ENCODE results near the gene NANP.
"Not testable (repeated sequence)": the region's sequence is repeated elsewhere in the genome, so short reads cannot be mapped to it uniquely, and the experiment has no call there.

The NANP gene

GRCh38 chr20:25624500-25624939, 706 bp upstream of the NANP start:
- Histone ChIP-seq H3K9me3 (ENCODE audit: control insufficient read depth, insufficient read depth, low read length) (no peaks in the 10 kb centered on the region), H3K9ac (ENCODE audit: low read depth, low read length) (peak overlapping the region; percentile 84), H3K4me1 (ENCODE audit: insufficient read depth, low read length) (peaks cover 7% of the 10 kb centered on the region; the same call in 1 of the 2 replicates), H3K36me3 (ENCODE audit: insufficient read depth, low read length) (no peaks in the 10 kb centered on the region)

- peak overlapping the region; percentile 84 for H3K9ac ChIP-seq (ENCODE audit: low read depth, low read length)
These were observed 534 bp downstream of the NANP start for GRCh38 chr20:25623225-25623735.

GRCh38 chr20:25622450-25623224, 1.2 kb downstream of the NANP start:
- Histone ChIP-seq H3K36me3 (ENCODE audit: insufficient read depth, low read length) (no peaks in the 10 kb centered on the region), H3K9ac (ENCODE audit: low read depth, low read length) (peak overlapping the region; percentile 84), H3K4me1 (ENCODE audit: insufficient read depth, low read length) (peaks cover 10% of the 10 kb centered on the region; the same call in 1 of the 2 replicates), H3K9me3 (ENCODE audit: control insufficient read depth, insufficient read depth, low read length) (no peaks in the 10 kb centered on the region)

More at GRCh38 chr20:25623225-25623735, 534 bp downstream of the NANP start:
- H3K9me3 ChIP-seq (ENCODE audit: control insufficient read depth, insufficient read depth, low read length), result no peaks in the 10 kb centered on the region
- no peaks in the 10 kb centered on the region for H3K36me3 ChIP-seq (ENCODE audit: insufficient read depth, low read length)
- H3K4me1 ChIP-seq (ENCODE audit: insufficient read depth, low read length), result peaks cover 10% of the 10 kb centered on the region; the same call in 1 of the 2 replicates

- peaks cover 10% of the 10 kb centered on the region; the same call in 1 of the 2 replicates for H3K4me1 ChIP-seq (ENCODE audit: insufficient read depth, low read length)
- H3K9ac ChIP-seq (ENCODE audit: low read depth, low read length), result no peak overlapping the region
These were observed 1.8 kb downstream of the NANP start for GRCh38 chr20:25622049-25622448.

GRCh38 chr20:25619514-25619913, 4.3 kb downstream of the NANP start:
- peaks cover 10% of the 10 kb centered on the region; the same call in 1 of the 2 replicates for H3K4me1 ChIP-seq (ENCODE audit: insufficient read depth, low read length)
- no peaks in the 10 kb centered on the region for H3K36me3 ChIP-seq (ENCODE audit: insufficient read depth, low read length)
- H3K9me3 ChIP-seq (ENCODE audit: control insufficient read depth, insufficient read depth, low read length), result no peaks in the 10 kb centered on the region
- no peak overlapping the region for H3K9ac ChIP-seq (ENCODE audit: low read depth, low read length)

More at GRCh38 chr20:25622049-25622448, 1.8 kb downstream of the NANP start:
- H3K9me3 ChIP-seq (ENCODE audit: control insufficient read depth, insufficient read depth, low read length), result no peaks in the 10 kb centered on the region
- no peaks in the 10 kb centered on the region for H3K36me3 ChIP-seq (ENCODE audit: insufficient read depth, low read length)

GRCh38 chr20:25608774-25609173, 15.0 kb downstream of the NANP start:
- Histone ChIP-seq H3K4me1 (ENCODE audit: insufficient read depth, low read length) (no peaks in the 10 kb centered on the region), H3K36me3 (ENCODE audit: insufficient read depth, low read length) (no peaks in the 10 kb centered on the region), H3K9ac (ENCODE audit: low read depth, low read length) (no peak overlapping the region), H3K9me3 (ENCODE audit: control insufficient read depth, insufficient read depth, low read length) (no peaks in the 10 kb centered on the region)

GRCh38 chr20:25606094-25606695, 17.6 kb downstream of the NANP start:
- H3K9me3 ChIP-seq (ENCODE audit: control insufficient read depth, insufficient read depth, low read length), result no peaks in the 10 kb centered on the region
- no peaks in the 10 kb centered on the region for H3K4me1 ChIP-seq (ENCODE audit: insufficient read depth, low read length)
- H3K36me3 ChIP-seq (ENCODE audit: insufficient read depth, low read length), result no peaks in the 10 kb centered on the region
- no peak overlapping the region for H3K9ac ChIP-seq (ENCODE audit: low read depth, low read length)

- Histone ChIP-seq H3K36me3 (ENCODE audit: insufficient read depth, low read length) (no peaks in the 10 kb centered on the region), H3K4me1 (ENCODE audit: insufficient read depth, low read length) (no peaks in the 10 kb centered on the region), H3K9ac (ENCODE audit: low read depth, low read length) (no peak overlapping the region), H3K9me3 (ENCODE audit: control insufficient read depth, insufficient read depth, low read length) (no peaks in the 10 kb centered on the region)
These were observed 18.7 kb downstream of the NANP start for GRCh38 chr20:25605148-25605547.

- H3K9ac ChIP-seq (ENCODE audit: low read depth, low read length), result no peak overlapping the region
- no peaks in the 10 kb centered on the region for H3K4me1 ChIP-seq (ENCODE audit: insufficient read depth, low read length)
- H3K36me3 ChIP-seq (ENCODE audit: insufficient read depth, low read length), result no peaks in the 10 kb centered on the region
- H3K9me3 ChIP-seq (ENCODE audit: control insufficient read depth, insufficient read depth, low read length), result no peaks in the 10 kb centered on the region
These were observed 19.2 kb downstream of the NANP start for GRCh38 chr20:25604611-25605010.

GRCh38 chr20:25602914-25603309, 20.9 kb downstream of the NANP start:
- H3K4me1 ChIP-seq (ENCODE audit: insufficient read depth, low read length); H3K9ac ChIP-seq (ENCODE audit: low read depth, low read length); H3K36me3 ChIP-seq (ENCODE audit: insufficient read depth, low read length); H3K9me3 ChIP-seq (ENCODE audit: control insufficient read depth, insufficient read depth, low read length): not testable (repeated sequence)

GRCh38 chr20:25602191-25602913, 21.5 kb downstream of the NANP start:
- H3K9me3 ChIP-seq (ENCODE audit: control insufficient read depth, insufficient read depth, low read length); H3K36me3 ChIP-seq (ENCODE audit: insufficient read depth, low read length); H3K4me1 ChIP-seq (ENCODE audit: insufficient read depth, low read length); H3K9ac ChIP-seq (ENCODE audit: low read depth, low read length): not testable (repeated sequence)

GRCh38 chr20:25601659-25602058, 22.2 kb downstream of the NANP start:
- H3K9ac ChIP-seq (ENCODE audit: low read depth, low read length), result no peak overlapping the region
- no peaks in the 10 kb centered on the region for H3K36me3 ChIP-seq (ENCODE audit: insufficient read depth, low read length)
- H3K4me1 ChIP-seq (ENCODE audit: insufficient read depth, low read length), result no peaks in the 10 kb centered on the region
- no peaks in the 10 kb centered on the region for H3K9me3 ChIP-seq (ENCODE audit: control insufficient read depth, insufficient read depth, low read length)

- Histone ChIP-seq H3K9me3 (ENCODE audit: control insufficient read depth, insufficient read depth, low read length) (no peaks in the 10 kb centered on the region), H3K36me3 (ENCODE audit: insufficient read depth, low read length) (no peaks in the 10 kb centered on the region), H3K4me1 (ENCODE audit: insufficient read depth, low read length) (no peaks in the 10 kb centered on the region), H3K9ac (ENCODE audit: low read depth, low read length) (no peak overlapping the region)
These were observed 23.2 kb downstream of the NANP start for GRCh38 chr20:25600632-25601031.

GRCh38 chr20:25592135-25592852, 31.5 kb downstream of the NANP start:
- Histone ChIP-seq H3K36me3 (ENCODE audit: insufficient read depth, low read length) (no peaks in the 10 kb centered on the region), H3K4me1 (ENCODE audit: insufficient read depth, low read length) (no peaks in the 10 kb centered on the region), H3K9ac (ENCODE audit: low read depth, low read length) (no peak overlapping the region), H3K9me3 (ENCODE audit: control insufficient read depth, insufficient read depth, low read length) (no peaks in the 10 kb centered on the region)

Measured in ES-I3 (cell line).